Measurements from ENCODE around the gene SYT17. TPM values are rescaled to one million over a fixed set of nuclear protein-coding genes. Genes with fewer than 3 reads are reported as not detected.

SYT17 gene
- polyA plus RNA-seq, 2 of the 4 experiments (the other 2 are of a cell fraction), result 9.8 to 18.7 TPM

- Histone ChIP-seq H3K4me3 (no peak overlapping the region), H3K4me1 (peaks cover 14% of the 10 kb centered on the region), H3K9me3 (no peaks in the 10 kb centered on the region), H3K27ac (no peak overlapping the region), H3K4me2 (no peak overlapping the region)
- DNase-seq (ENCODE audit: low read depth in 1 of 2, low spot score in 1 of 2) (no peak), ATAC-seq (no peak), FAIRE-seq (no peak)
- WGBS (ENCODE audit: missing lambda C conversion rate), result 83% methylated on average over 6 of the region's 6 CpGs
- ChIA-PET CTCF (interaction anchor here (1.3 to 9.0 kb wide), 5 partner anchors 8 to 96 kb away, joined by 4 to 94 read pairs (median 5); no protein-coding TSS in a partner anchor), POLR2A (no interaction called here)
- TF ChIP-seq CTCF (IDR thresholded peaks at IDR 0.05) (no peak), MYC (IDR thresholded peaks at IDR 0.05; ENCODE audit: borderline replicate concordance, low read length) (no peak), CBX8 (IDR thresholded peaks at IDR 0.05) (no peak)
Observed at GRCh38 chr16:19182481-19182880, 14.4 kb downstream of the SYT17 start.

- DNase-seq (ENCODE audit: low read depth in 1 of 2, low spot score in 1 of 2) (no peak), FAIRE-seq (no peak), ATAC-seq (no peak)
- TF ChIP-seq RCOR1 (IDR thresholded peaks at IDR 0.05; ENCODE audit: low read depth, low read length) (no peak), CHD4 (IDR thresholded peaks at IDR 0.05; ENCODE audit: borderline replicate concordance) (no peak), TP53 (CRISPR knock-in tag; IDR thresholded peaks at IDR 0.05) (no peak), EHF (CRISPR knock-in tag; IDR thresholded peaks at IDR 0.05) (no peak), MAX (IDR thresholded peaks at IDR 0.05) (no peak), EHMT2 (IDR thresholded peaks at IDR 0.05; ENCODE audit: low read depth) (no peak), GATA3 (IDR thresholded peaks at IDR 0.05; ENCODE audit: borderline replicate concordance) (no peak), NFE2L2 (conservative IDR thresholded peaks at IDR 0.05; ENCODE audit: low read length) (no peak), PHF8 (IDR thresholded peaks at IDR 0.05; ENCODE audit: borderline replicate concordance, low read depth) (no peak), RNF2 (IDR thresholded peaks at IDR 0.05; ENCODE audit: borderline replicate concordance, low read depth) (no peak), CEBPB (IDR thresholded peaks at IDR 0.05) (no peak), ELK1 (IDR thresholded peaks at IDR 0.05; ENCODE audit: low read depth, low read length) (no peak), POLR2A (IDR thresholded peaks at IDR 0.05; ENCODE audit: low read length) (no peak), BHLHE40 (IDR thresholded peaks at IDR 0.05; ENCODE audit: low read depth, low read length) (no peak), HMGXB4 (CRISPR knock-in tag; IDR thresholded peaks at IDR 0.05; ENCODE audit: borderline replicate concordance) (no peak), RAD21 (conservative IDR thresholded peaks at IDR 0.05 in 1 of 2, IDR thresholded peaks at IDR 0.05 in 1 of 2) (no peak)
- ChIA-PET CTCF (interaction anchor here (1.3 to 9.0 kb wide), 4 partner anchors 13 to 97 kb away, joined by 4 to 94 read pairs (median 6); no protein-coding TSS in a partner anchor), POLR2A (no interaction called here)
- Histone ChIP-seq H3K4me2 (no peak overlapping the region), H3K9me3 (no peaks in the 10 kb centered on the region), H3K27ac (no peak overlapping the region), H3K4me3 (no peak overlapping the region), H3K4me1 (peaks cover 14% of the 10 kb centered on the region)
- 80% methylated on average over 6 of the region's 6 CpGs for WGBS (ENCODE audit: missing lambda C conversion rate)
Observed at GRCh38 chr16:19183187-19183586, 15.1 kb downstream of the SYT17 start.

All from A549 (cell line).